IPS-11a (cell line): ENCODE measurements around the gene GPRC5B.

ENCODE experiments used
- H3K4me3 ChIP-seq: one replicate; pipeline ENCODE4 v1.5.1; 2013; ENCODE audit warnings: low read depth, low read length, control low read depth

The GPRC5B gene

GRCh38 chr16:19850131-19850817 is 34.4 kb downstream of the GPRC5B start:
- H3K4me3 ChIP-seq, result no peak overlapping the region

- H3K4me3 ChIP-seq, result no peak overlapping the region
Observed at GRCh38 chr16:19848756-19849155, 35.9 kb downstream of the GPRC5B start.

GRCh38 chr16:19846436-19846835 is 38.2 kb downstream of the GPRC5B start:
- no peak overlapping the region for H3K4me3 ChIP-seq

- no peak overlapping the region for H3K4me3 ChIP-seq
Observed at GRCh38 chr16:19844945-19845641, 39.6 kb downstream of the GPRC5B start.

GRCh38 chr16:19843371-19843770 is 41.3 kb downstream of the GPRC5B start:
- no peak overlapping the region for H3K4me3 ChIP-seq

- H3K4me3 ChIP-seq, result no peak overlapping the region
Observed at GRCh38 chr16:19842426-19843157, 42.1 kb downstream of the GPRC5B start.

GRCh38 chr16:19841184-19841583 is 43.5 kb downstream of the GPRC5B start:
- H3K4me3 ChIP-seq, result no peak overlapping the region

- H3K4me3 ChIP-seq, result no peak overlapping the region
Observed at GRCh38 chr16:19840524-19841110, 44.0 kb downstream of the GPRC5B start.

GRCh38 chr16:19837984-19838707 is 46.5 kb downstream of the GPRC5B start:
- H3K4me3 ChIP-seq, result no peak overlapping the region

GRCh38 chr16:19837331-19837980 is 47.2 kb downstream of the GPRC5B start:
- H3K4me3 ChIP-seq, result no peak overlapping the region

- H3K4me3 ChIP-seq, result no peak overlapping the region
Observed at GRCh38 chr16:19835968-19836421, 48.7 kb downstream of the GPRC5B start.

GRCh38 chr16:19835196-19835595 is 49.5 kb downstream of the GPRC5B start:
- no peak overlapping the region for H3K4me3 ChIP-seq

GRCh38 chr16:19833581-19833980 is 51.1 kb downstream of the GPRC5B start:
- no peak overlapping the region for H3K4me3 ChIP-seq

- H3K4me3 ChIP-seq, result no peak overlapping the region
Observed at GRCh38 chr16:19833176-19833575, 51.5 kb downstream of the GPRC5B start.

GRCh38 chr16:19831678-19832077 is 53.0 kb downstream of the GPRC5B start:
- no peak overlapping the region for H3K4me3 ChIP-seq

- no peak overlapping the region for H3K4me3 ChIP-seq
Observed at GRCh38 chr16:19830902-19831560, 53.6 kb downstream of the GPRC5B start.

- H3K4me3 ChIP-seq, result no peak overlapping the region
Observed at GRCh38 chr16:19829844-19830692, 54.6 kb downstream of the GPRC5B start.

GRCh38 chr16:19824216-19824615 is 60.4 kb downstream of the GPRC5B start:
- H3K4me3 ChIP-seq, result no peak overlapping the region

- H3K4me3 ChIP-seq, result no peak overlapping the region
Observed at GRCh38 chr16:19823322-19823721, 61.3 kb downstream of the GPRC5B start.
